ENCODE data around the gene TMEM117. TPM values are rescaled to one million over a fixed set of nuclear protein-coding genes. Genes with fewer than 3 reads are reported as not detected.
A peak's percentile ranks its signal among the peaks of the same experiment; 100 is the strongest.

Gene TMEM117
- total RNA-seq, 1 donor from 2014 or later = 12.4 TPM

DNA sequence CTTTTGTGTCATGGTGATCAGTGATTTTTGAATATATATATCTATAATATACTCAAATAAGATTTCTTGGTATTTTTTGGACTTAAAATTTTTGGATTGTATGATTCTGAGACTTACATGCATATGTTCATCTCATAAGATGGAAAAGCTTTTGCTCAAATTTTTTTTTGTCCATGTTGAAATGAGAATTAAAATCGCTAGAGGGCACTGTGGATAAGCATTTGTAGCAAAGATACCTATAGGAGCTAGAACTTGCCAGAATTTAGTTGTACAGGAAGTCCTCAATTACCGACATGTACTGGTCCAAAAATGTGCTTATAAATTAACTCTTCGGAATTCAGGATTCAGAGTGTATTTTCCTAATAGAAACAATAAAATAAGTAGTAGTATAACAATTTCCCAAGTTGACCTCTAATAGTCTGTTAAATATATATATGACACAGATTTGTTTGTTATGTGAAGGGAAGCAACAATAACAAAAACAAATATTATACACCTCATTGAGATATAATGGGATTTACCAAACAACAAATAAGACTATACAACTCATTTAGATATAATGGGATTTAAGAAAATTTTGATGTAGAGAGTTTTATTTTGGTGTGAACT is 179.6 kb downstream of the TMEM117 start:
- H3K36me3 ChIP-seq (ENCODE audit: control insufficient read depth, insufficient read depth, low read length) = no peaks in the 10 kb centered on the region
- DNase-seq (ENCODE audit: low read depth) = peak; percentile 5

DNA sequence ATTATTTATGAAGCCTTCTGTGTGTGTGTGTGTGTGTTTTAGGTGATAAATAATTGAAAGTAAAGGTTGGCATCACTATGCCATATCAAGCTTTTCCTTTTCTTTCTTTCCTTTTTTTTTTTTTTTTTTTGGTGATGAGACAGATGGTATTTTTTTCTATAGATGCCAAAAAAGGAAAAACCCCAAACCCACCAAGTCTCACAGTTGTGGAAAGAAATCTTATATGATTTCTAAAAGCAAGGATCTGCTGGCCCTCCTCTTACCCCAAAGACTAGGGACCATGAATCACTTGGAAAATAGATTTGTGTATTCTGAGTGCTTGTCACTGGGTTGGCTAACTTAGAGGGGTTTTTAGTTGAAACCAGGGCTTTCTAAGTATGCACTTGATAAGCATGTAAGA is 181.3 kb downstream of the TMEM117 start:
- H3K27me3 ChIP-seq (ENCODE audit: control insufficient read depth, insufficient read depth, low read length) = no peaks in the 10 kb centered on the region
- H3K36me3 ChIP-seq (ENCODE audit: control insufficient read depth, insufficient read depth, low read length) = no peaks in the 10 kb centered on the region
- no peak overlapping the region for H3K4me3 ChIP-seq (ENCODE audit: low read depth, low read length)
- TF ChIP-seq, protein P1, sequence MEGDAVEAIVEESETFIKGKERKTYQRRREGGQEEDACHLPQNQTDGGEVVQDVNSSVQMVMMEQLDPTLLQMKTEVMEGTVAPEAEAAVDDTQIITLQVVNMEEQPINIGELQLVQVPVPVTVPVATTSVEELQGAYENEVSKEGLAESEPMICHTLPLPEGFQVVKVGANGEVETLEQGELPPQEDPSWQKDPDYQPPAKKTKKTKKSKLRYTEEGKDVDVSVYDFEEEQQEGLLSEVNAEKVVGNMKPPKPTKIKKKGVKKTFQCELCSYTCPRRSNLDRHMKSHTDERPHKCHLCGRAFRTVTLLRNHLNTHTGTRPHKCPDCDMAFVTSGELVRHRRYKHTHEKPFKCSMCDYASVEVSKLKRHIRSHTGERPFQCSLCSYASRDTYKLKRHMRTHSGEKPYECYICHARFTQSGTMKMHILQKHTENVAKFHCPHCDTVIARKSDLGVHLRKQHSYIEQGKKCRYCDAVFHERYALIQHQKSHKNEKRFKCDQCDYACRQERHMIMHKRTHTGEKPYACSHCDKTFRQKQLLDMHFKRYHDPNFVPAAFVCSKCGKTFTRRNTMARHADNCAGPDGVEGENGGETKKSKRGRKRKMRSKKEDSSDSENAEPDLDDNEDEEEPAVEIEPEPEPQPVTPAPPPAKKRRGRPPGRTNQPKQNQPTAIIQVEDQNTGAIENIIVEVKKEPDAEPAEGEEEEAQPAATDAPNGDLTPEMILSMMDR (IDR thresholded peaks at IDR 0.05; ENCODE audit: insufficient read depth, low read length, poor library complexity, severe bottlenecking) = no peak
- no peak for DNase-seq (ENCODE audit: low read depth)

More for the DNA sequence above, 179.6 kb downstream of the TMEM117 start:
- no peaks in the 10 kb centered on the region for H3K27me3 ChIP-seq (ENCODE audit: control insufficient read depth, insufficient read depth, low read length)
- TF ChIP-seq, protein P1 (IDR thresholded peaks at IDR 0.05; ENCODE audit: insufficient read depth, low read length, poor library complexity, severe bottlenecking) = peak; percentile 53
- H3K4me3 ChIP-seq (ENCODE audit: low read depth, low read length) = no peak overlapping the region

DNA sequence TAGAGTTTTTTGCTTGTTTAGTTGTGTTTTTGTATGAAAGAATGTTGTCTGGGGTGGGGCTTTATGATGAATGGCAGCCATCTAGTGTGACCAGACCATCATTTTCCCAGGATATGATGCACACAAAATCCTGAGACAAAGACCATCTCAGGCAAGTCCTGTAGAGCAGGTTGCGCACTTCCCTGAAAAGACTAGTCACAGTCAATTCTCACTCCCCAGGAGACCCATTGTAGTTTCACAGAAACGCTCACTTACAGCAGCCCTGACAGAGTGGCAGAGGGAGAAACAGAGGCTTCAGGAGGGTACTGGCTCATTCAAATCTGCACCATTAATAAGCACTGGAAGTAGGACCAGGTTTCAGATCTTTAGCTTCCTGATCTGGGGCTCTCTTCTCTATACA is 183.2 kb downstream of the TMEM117 start:
- TF ChIP-seq, protein P1 (IDR thresholded peaks at IDR 0.05; ENCODE audit: insufficient read depth, low read length, poor library complexity, severe bottlenecking) = no peak
- Histone ChIP-seq H3K36me3 (ENCODE audit: control insufficient read depth, insufficient read depth, low read length) (no peaks in the 10 kb centered on the region), H3K27me3 (ENCODE audit: control insufficient read depth, insufficient read depth, low read length) (no peaks in the 10 kb centered on the region), H3K4me3 (ENCODE audit: low read depth, low read length) (no peak overlapping the region)
- no peak for DNase-seq (ENCODE audit: low read depth)

DNA sequence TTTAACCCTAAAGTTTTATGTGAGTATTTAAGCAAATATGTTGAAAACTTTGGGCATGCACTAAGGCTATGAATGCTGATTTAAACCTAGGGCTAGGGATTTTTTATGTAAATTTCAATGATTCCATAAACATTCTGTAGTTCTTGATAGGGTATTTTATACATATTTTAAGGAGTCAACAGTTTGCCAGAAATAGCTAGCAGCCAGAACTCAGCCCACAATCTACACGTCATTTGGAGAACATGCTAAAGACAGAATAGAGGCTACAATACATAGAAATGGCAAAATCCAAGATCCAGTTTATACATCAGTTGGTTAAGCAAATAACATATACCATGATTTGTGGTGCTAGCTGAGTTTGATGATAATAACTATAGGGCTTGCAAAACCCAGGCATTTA is 184.7 kb downstream of the TMEM117 start:
- DNase-seq (ENCODE audit: low read depth) = no peak
- no peaks in the 10 kb centered on the region for H3K27me3 ChIP-seq (ENCODE audit: control insufficient read depth, insufficient read depth, low read length)
- TF ChIP-seq, protein P1 (IDR thresholded peaks at IDR 0.05; ENCODE audit: insufficient read depth, low read length, poor library complexity, severe bottlenecking) = no peak
- no peaks in the 10 kb centered on the region for H3K36me3 ChIP-seq (ENCODE audit: control insufficient read depth, insufficient read depth, low read length)
- H3K4me3 ChIP-seq (ENCODE audit: low read depth, low read length) = no peak overlapping the region

DNA sequence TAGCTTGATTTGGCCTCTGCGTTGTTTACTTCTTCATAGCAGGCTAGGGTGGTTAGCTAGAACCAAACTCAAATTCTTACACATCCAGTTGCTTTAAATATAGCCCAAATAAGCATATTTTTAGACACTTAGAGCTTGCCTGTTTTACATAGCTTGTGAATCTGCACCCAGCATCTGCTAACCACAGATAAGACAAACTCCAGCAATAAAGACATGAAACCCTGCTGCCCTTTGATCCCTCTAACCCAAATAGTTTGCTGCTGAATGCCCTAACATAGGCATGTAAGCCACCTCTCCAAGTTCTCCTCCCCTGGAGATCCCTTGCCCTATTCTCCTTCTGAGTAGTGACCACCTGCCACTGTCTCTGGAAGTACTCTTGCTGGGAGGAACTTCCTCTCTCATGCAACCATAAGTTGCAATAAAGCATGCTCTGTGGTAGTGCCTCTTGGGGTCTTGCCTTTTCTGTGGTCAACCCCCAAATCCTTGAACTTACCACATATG is 185.6 kb downstream of the TMEM117 start:
- Histone ChIP-seq H3K4me3 (ENCODE audit: low read depth, low read length) (no peak overlapping the region), H3K27me3 (ENCODE audit: control insufficient read depth, insufficient read depth, low read length) (no peaks in the 10 kb centered on the region), H3K36me3 (ENCODE audit: control insufficient read depth, insufficient read depth, low read length) (no peaks in the 10 kb centered on the region)
- TF ChIP-seq, protein P1 (IDR thresholded peaks at IDR 0.05; ENCODE audit: insufficient read depth, low read length, poor library complexity, severe bottlenecking) = no peak
- DNase-seq (ENCODE audit: low read depth) = no peak

DNA sequence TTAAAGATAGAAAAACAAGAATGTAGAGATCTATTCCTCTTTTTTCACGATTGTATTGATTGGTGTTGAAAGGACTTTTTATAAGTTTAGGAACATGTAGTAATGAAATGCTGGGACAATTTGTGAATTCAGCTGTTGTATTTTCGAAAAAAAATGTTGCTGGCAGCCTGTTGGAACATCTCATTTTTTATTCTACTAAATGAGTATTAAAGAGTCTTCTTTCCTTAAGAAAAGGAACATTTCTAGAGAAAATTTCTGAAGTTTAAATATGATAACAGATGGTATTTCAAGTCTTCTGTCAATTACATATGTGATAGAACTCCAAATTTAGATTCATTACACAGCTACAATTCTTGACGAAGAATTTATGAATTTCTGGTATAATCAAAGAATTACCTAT is 189.6 kb downstream of the TMEM117 start:
- Histone ChIP-seq H3K27me3 (ENCODE audit: control insufficient read depth, insufficient read depth, low read length) (no peaks in the 10 kb centered on the region), H3K4me3 (ENCODE audit: low read depth, low read length) (no peak overlapping the region), H3K36me3 (ENCODE audit: control insufficient read depth, insufficient read depth, low read length) (no peaks in the 10 kb centered on the region)
- DNase-seq (ENCODE audit: low read depth) = no peak
- TF ChIP-seq, protein P1 (IDR thresholded peaks at IDR 0.05; ENCODE audit: insufficient read depth, low read length, poor library complexity, severe bottlenecking) = no peak

Data from kidney epithelial cell (primary cell).